ENCODE measurements around the gene GJB2. TPM values are rescaled to one million over a fixed set of nuclear protein-coding genes. Genes with fewer than 3 reads are reported as not detected.

The GJB2 gene
- total and polyA plus RNA-seq, 2 of the 4 experiments (the other 2 are of a cell fraction) = under 0.01 to 0.17 TPM

DNA sequence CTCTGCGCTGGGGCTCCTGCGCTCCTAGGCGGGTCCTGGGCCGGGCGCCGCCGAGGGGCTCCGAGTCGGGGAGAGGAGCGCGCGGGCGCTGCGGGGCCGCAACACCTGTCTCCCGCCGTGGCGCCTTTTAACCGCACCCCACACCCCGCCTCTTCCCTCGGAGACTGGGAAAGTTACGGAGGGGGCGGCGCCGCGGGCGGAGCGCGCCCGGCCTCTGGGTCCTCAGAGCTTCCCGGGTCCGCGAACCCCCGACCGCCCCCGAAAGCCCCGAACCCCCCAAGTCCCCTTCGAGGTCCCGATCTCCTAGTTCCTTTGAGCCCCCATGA lies at the start of gene GJB2 (continued):
- TF ChIP-seq, protein P1, sequence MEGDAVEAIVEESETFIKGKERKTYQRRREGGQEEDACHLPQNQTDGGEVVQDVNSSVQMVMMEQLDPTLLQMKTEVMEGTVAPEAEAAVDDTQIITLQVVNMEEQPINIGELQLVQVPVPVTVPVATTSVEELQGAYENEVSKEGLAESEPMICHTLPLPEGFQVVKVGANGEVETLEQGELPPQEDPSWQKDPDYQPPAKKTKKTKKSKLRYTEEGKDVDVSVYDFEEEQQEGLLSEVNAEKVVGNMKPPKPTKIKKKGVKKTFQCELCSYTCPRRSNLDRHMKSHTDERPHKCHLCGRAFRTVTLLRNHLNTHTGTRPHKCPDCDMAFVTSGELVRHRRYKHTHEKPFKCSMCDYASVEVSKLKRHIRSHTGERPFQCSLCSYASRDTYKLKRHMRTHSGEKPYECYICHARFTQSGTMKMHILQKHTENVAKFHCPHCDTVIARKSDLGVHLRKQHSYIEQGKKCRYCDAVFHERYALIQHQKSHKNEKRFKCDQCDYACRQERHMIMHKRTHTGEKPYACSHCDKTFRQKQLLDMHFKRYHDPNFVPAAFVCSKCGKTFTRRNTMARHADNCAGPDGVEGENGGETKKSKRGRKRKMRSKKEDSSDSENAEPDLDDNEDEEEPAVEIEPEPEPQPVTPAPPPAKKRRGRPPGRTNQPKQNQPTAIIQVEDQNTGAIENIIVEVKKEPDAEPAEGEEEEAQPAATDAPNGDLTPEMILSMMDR (conservative IDR thresholded peaks at IDR 0.05; ENCODE audit: low read depth, low read length) = no peak

- H4K5ac ChIP-seq (ENCODE audit: low read depth, low read length) = no peak overlapping the region
- no peak overlapping the region for H2BK5ac ChIP-seq (ENCODE audit: low read depth, low read length, poor library complexity, severe bottlenecking)
- H3K9ac ChIP-seq (ENCODE audit: low read depth, low read length) = no peak overlapping the region
- no peaks in the 10 kb centered on the region for H3K9me3 ChIP-seq (ENCODE audit: control insufficient read depth, insufficient read depth, low read length)
- no peak overlapping the region for H3K14ac ChIP-seq (replicated peaks; ENCODE audit: low read depth, low read length)
- H2BK15ac ChIP-seq (ENCODE audit: low read depth, low read length) = no peak overlapping the region
- H3K4ac ChIP-seq (ENCODE audit: low read depth, low read length) = no peak overlapping the region
- intact Hi-C loops (cut with micrococcal nuclease) = no loop called here
- no peaks in the 10 kb centered on the region for H4K20me1 ChIP-seq (ENCODE audit: insufficient read depth, low read length)
- POLR2A ChIA-PET (ENCODE audit: unreplicated experiment) = no interaction called here
- H3K27ac ChIP-seq (ENCODE audit: insufficient read depth, low read length) = no peak overlapping the region
- no peak for ATAC-seq (ENCODE audit: low read depth)
- H2AK9ac ChIP-seq (replicated peaks; ENCODE audit: low read depth, low read length, poor library complexity) = no peak overlapping the region
- H2AFZ ChIP-seq (replicated peaks; ENCODE audit: low read length, poor library complexity) = no peak overlapping the region
- no peak overlapping the region for H3K56ac ChIP-seq (ENCODE audit: extremely low read depth, insufficient read depth, low read length)
- H4K8ac ChIP-seq (ENCODE audit: low read depth in 2 of 2, low read length in 2 of 2) = no peak overlapping the region
- no peak overlapping the region for H4K91ac ChIP-seq (ENCODE audit: insufficient read depth, low read depth, low read length)
- in situ Hi-C loops (cut with MboI; ENCODE audit: low sequenced_read_pairs) = no loop called here
- no peaks in the 10 kb centered on the region for H3K79me1 ChIP-seq (ENCODE audit: low read depth in 1 of 2, low read length in 2 of 2)
- H3K23ac ChIP-seq (ENCODE audit: low read depth, low read length) = no peak overlapping the region
- H3K4me3 ChIP-seq (ENCODE audit: insufficient read depth, low read depth, low read length) = no peak overlapping the region
- WGBS, 2 experiments (ENCODE audit: extremely low coverage in 2 of 2, insufficient read length in 1 of 2) = 80% methylated on average over 1 of the region's 2 CpGs; no CpG with 5 or more reads in 1 of the 2 experiments
- no peak overlapping the region for H3K4me2 ChIP-seq (ENCODE audit: low read depth, low read length)
- H2BK120ac ChIP-seq (ENCODE audit: low read depth, low read length) = no peak overlapping the region
- no TSS peak for BruUV-seq (replicated peaks)
- dilution Hi-C loops (cut with HindIII; ENCODE audit: low sequenced_read_pairs, unreplicated experiment) = no loop called here
- CTCF ChIA-PET = no interaction called here
- H3K9me1 ChIP-seq (ENCODE audit: insufficient read depth, low read length) = no peaks in the 10 kb centered on the region
- H2BK20ac ChIP-seq (ENCODE audit: low read depth, low read length) = no peak overlapping the region
- no peaks in the 10 kb centered on the region for H3K36me3 ChIP-seq (ENCODE audit: control insufficient read depth, insufficient read depth, low read length)
- no peaks in the 10 kb centered on the region for H3K4me1 ChIP-seq (ENCODE audit: control insufficient read depth, insufficient read depth, low read length)
- no peak for DNase-seq
- peaks cover 44% of the 10 kb centered on the region for H3K27me3 ChIP-seq (ENCODE audit: control insufficient read depth, insufficient read depth, low read length)
- H3K18ac ChIP-seq (ENCODE audit: low read depth, low read length) = no peak overlapping the region
- H2AK5ac ChIP-seq (ENCODE audit: low read depth, low read length) = no peak overlapping the region
- TF ChIP-seq RAD21 (IDR thresholded peaks at IDR 0.05; ENCODE audit: low read length) (no peak), ELK1 (IDR thresholded peaks at IDR 0.05; ENCODE audit: borderline replicate concordance, low read depth, low read length) (no peak), CHD1 (IDR thresholded peaks at IDR 0.05; ENCODE audit: low read depth, low read length) (no peak), BHLHE40 (IDR thresholded peaks at IDR 0.05; ENCODE audit: low read depth, low read length) (no peak), MXI1 (IDR thresholded peaks at IDR 0.05; ENCODE audit: borderline replicate concordance, low read depth, low read length) (no peak), USF2 (IDR thresholded peaks at IDR 0.05; ENCODE audit: low read depth, low read length) (no peak), SMC3 (IDR thresholded peaks at IDR 0.05; ENCODE audit: low read depth, low read length) (no peak), POLR2A (IDR thresholded peaks at IDR 0.05; ENCODE audit: low read depth, low read length) (no peak), MAZ (IDR thresholded peaks at IDR 0.05; ENCODE audit: borderline replicate concordance, low read depth, low read length) (no peak), RFX5 (IDR thresholded peaks at IDR 0.05; ENCODE audit: low read depth, low read length) (no peak), RCOR1 (IDR thresholded peaks at IDR 0.05; ENCODE audit: insufficient replicate concordance, low read length) (no peak)
- TF ChIP-seq, protein P1 (conservative IDR thresholded peaks at IDR 0.05; ENCODE audit: low read depth, low read length) = no peak
These were observed 48.9 kb upstream of the GJB2 start for GRCh38 chr13:20241593-20241992.
